Activated gamma-delta T cell treated with anti-CD3 and anti-CD28 coated beads, Interleukin-2, amount 50 U/mL, for 16 hours (primary cell): ENCODE results near the gene SBNO2.

Experiments used
- DNase-seq: peaks from one replicate; pipeline ENCODE4 v3.0.0-alpha.2; 2020; ENCODE audit warnings: low read depth

SBNO2 gene

GRCh38 chr19:1169411-1169791, 4.7 kb downstream of the SBNO2 start:
- no peak for DNase-seq

- DNase-seq, result no peak
Observed at GRCh38 chr19:1168572-1169410, 5.3 kb downstream of the SBNO2 start.

GRCh38 chr19:1167687-1168571, 6.1 kb downstream of the SBNO2 start:
- no peak for DNase-seq

GRCh38 chr19:1166872-1167573, 7.0 kb downstream of the SBNO2 start:
- DNase-seq, result no peak

GRCh38 chr19:1164684-1165531, 9.2 kb downstream of the SBNO2 start:
- no peak for DNase-seq

- no peak for DNase-seq
Observed at GRCh38 chr19:1163934-1164683, 10.0 kb downstream of the SBNO2 start.

- DNase-seq, result no peak
Observed at GRCh38 chr19:1163283-1163933, 10.7 kb downstream of the SBNO2 start.

GRCh38 chr19:1162404-1163282, 11.4 kb downstream of the SBNO2 start:
- DNase-seq, result no peak

- no peak for DNase-seq
Observed at GRCh38 chr19:1161716-1162115, 12.4 kb downstream of the SBNO2 start.

GRCh38 chr19:1159864-1160595, 14.0 kb downstream of the SBNO2 start:
- DNase-seq, result no peak

GRCh38 chr19:1158885-1159448, 15.1 kb downstream of the SBNO2 start:
- DNase-seq, result no peak

GRCh38 chr19:1157931-1158884, 15.9 kb downstream of the SBNO2 start:
- no peak for DNase-seq

GRCh38 chr19:1156830-1157615, 17.0 kb downstream of the SBNO2 start:
- DNase-seq, result no peak

GRCh38 chr19:1156305-1156801, 17.7 kb downstream of the SBNO2 start:
- no peak for DNase-seq

- DNase-seq, result no peak
Observed at GRCh38 chr19:1155352-1156304, 18.4 kb downstream of the SBNO2 start.
